Measurements from ENCODE around the gene LMTK2. TPM values are rescaled to one million over a fixed set of nuclear protein-coding genes. Genes with fewer than 3 reads are reported as not detected.

The LMTK2 gene
- total RNA-seq, 1 donor from 2014 or later = 32.5 TPM

DNA sequence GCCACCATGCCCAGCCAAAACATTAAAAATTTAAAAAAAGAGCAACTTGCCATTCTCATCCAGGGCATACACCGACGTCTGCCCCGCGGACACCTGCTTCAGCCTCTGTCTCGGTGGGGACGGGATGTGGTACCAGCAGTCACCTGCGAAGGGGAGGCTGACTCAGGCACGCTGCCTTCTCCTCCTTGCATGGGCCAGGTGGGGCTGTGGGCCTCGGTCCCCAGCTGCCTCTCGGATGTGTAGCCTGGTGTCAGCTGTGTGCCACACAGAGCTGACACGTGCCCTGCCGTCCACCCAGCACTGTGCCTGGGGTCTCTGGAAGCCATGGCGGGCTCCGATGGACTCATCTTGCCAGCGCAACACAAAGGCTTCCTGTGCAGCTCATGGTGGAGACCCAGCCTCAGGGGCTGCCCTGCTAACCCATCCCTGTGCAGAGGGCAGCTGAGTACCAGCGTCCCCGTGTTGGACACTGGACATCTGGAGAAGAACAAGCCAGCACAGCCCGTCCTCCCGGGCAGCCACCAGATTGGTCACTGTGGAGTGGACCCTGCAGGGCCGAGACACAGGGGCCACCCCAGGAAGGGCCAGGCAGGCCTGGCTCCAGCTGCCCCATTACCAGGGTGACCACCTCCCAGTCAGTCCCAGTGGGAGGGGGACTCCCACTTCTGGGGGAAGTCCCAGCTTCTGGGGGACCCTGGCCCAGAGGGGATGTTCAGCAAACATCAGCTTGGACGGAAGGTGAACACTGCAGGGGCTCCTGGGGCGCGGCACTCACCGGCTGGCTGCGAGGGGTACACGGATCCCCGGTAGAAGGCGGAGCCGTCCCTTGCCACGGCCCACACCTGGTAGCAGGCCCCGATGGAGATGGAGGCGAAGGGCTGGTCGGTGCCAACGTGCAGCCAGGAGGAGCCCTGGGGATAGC is 115.2 kb downstream of the LMTK2 start:
- DNase-seq (ENCODE audit: low spot score) = no peak
- Mint-ChIP-seq H3K27me3 (ENCODE audit: unreplicated experiment) (peaks cover 5% of the 10 kb centered on the region), H3K4me1 (ENCODE audit: unreplicated experiment) (peaks cover 16% of the 10 kb centered on the region), H3K4me3 (ENCODE audit: unreplicated experiment) (peak overlapping the region; percentile 42), H3K9me3 (ENCODE audit: unreplicated experiment) (no peaks in the 10 kb centered on the region), H3K36me3 (ENCODE audit: low read depth, unreplicated experiment) (peaks cover 19% of the 10 kb centered on the region), H3K27ac (ENCODE audit: unreplicated experiment) (no peak overlapping the region)
- TF ChIP-seq, protein P1, sequence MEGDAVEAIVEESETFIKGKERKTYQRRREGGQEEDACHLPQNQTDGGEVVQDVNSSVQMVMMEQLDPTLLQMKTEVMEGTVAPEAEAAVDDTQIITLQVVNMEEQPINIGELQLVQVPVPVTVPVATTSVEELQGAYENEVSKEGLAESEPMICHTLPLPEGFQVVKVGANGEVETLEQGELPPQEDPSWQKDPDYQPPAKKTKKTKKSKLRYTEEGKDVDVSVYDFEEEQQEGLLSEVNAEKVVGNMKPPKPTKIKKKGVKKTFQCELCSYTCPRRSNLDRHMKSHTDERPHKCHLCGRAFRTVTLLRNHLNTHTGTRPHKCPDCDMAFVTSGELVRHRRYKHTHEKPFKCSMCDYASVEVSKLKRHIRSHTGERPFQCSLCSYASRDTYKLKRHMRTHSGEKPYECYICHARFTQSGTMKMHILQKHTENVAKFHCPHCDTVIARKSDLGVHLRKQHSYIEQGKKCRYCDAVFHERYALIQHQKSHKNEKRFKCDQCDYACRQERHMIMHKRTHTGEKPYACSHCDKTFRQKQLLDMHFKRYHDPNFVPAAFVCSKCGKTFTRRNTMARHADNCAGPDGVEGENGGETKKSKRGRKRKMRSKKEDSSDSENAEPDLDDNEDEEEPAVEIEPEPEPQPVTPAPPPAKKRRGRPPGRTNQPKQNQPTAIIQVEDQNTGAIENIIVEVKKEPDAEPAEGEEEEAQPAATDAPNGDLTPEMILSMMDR (IDR thresholded peaks at IDR 0.05; ENCODE audit: unreplicated experiment) = no peak

- H3K27ac Mint-ChIP-seq (ENCODE audit: unreplicated experiment) = no peak overlapping the region
- no peak for DNase-seq (ENCODE audit: low spot score)
- no peaks in the 10 kb centered on the region for H3K9me3 Mint-ChIP-seq (ENCODE audit: unreplicated experiment)
- peaks cover 15% of the 10 kb centered on the region for H3K4me1 Mint-ChIP-seq (ENCODE audit: unreplicated experiment)
- H3K27me3 Mint-ChIP-seq (ENCODE audit: unreplicated experiment) = peaks cover 5% of the 10 kb centered on the region
- peaks cover 19% of the 10 kb centered on the region for H3K36me3 Mint-ChIP-seq (ENCODE audit: low read depth, unreplicated experiment)
- no peak overlapping the region for H3K4me3 Mint-ChIP-seq (ENCODE audit: unreplicated experiment)
- TF ChIP-seq, protein P1 (IDR thresholded peaks at IDR 0.05; ENCODE audit: unreplicated experiment) = no peak
Measured at GRCh38 chr7:98222533-98223195, 116.0 kb downstream of the LMTK2 start.

- no peaks in the 10 kb centered on the region for H3K9me3 Mint-ChIP-seq (ENCODE audit: unreplicated experiment)
- H3K27ac Mint-ChIP-seq (ENCODE audit: unreplicated experiment) = no peak overlapping the region
- H3K4me1 Mint-ChIP-seq (ENCODE audit: unreplicated experiment) = peaks cover 9% of the 10 kb centered on the region
- H3K4me3 Mint-ChIP-seq (ENCODE audit: unreplicated experiment) = no peak overlapping the region
- H3K36me3 Mint-ChIP-seq (ENCODE audit: low read depth, unreplicated experiment) = peaks cover 15% of the 10 kb centered on the region
- TF ChIP-seq, protein P1 (IDR thresholded peaks at IDR 0.05; ENCODE audit: unreplicated experiment) = no peak
- DNase-seq (ENCODE audit: low spot score) = no peak
- H3K27me3 Mint-ChIP-seq (ENCODE audit: unreplicated experiment) = peaks cover under 1% of the 10 kb centered on the region
Measured at GRCh38 chr7:98223351-98223897, 116.8 kb downstream of the LMTK2 start.

DNA sequence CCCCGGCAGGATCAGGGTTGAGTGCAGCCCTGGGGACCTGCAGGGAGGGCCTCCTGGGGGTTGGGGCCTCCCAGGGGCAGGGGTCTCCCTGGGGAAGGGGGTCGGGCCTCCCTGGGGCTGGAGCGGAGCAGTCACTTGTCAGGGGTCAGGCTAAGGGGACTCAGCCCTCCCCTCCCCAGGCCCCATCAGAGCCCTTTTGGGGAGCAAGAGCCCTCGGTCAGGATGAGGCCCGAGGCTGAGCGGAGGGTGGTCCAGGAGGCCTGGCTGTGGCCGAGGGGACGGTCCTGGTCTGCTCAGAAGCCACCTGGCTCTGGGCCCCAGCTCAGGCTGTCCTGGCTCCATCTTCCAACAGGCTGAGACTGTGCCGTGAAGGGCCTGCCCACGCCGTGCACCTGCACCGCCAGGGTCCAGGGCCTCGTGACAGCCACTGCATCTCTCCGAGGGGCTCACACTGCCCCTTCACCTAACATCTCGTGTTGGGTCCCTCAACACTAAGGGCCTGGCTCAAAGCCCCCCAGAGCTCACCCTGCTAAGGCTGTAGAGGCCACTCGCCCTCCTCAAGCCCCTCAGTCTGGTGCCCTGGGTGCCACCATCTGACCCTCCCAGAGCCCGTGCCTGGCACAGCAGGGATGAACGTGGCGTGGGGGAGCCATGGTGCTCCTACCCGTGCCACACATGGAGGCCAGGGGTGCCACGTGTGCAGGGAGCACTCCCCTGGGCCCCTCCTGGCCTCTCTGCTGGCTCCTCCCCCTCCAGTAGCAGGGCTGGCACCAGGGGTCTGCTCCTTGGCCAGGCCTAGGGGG is 117.4 kb downstream of the LMTK2 start:
- H3K27me3 Mint-ChIP-seq (ENCODE audit: unreplicated experiment) = no peaks in the 10 kb centered on the region
- peaks cover 13% of the 10 kb centered on the region for H3K36me3 Mint-ChIP-seq (ENCODE audit: low read depth, unreplicated experiment)
- no peak overlapping the region for H3K4me3 Mint-ChIP-seq (ENCODE audit: unreplicated experiment)
- TF ChIP-seq, protein P1 (IDR thresholded peaks at IDR 0.05; ENCODE audit: unreplicated experiment) = no peak
- H3K4me1 Mint-ChIP-seq (ENCODE audit: unreplicated experiment) = peaks cover 3% of the 10 kb centered on the region
- H3K27ac Mint-ChIP-seq (ENCODE audit: unreplicated experiment) = no peak overlapping the region
- no peaks in the 10 kb centered on the region for H3K9me3 Mint-ChIP-seq (ENCODE audit: unreplicated experiment)
- DNase-seq (ENCODE audit: low spot score) = no peak
